Diencephalon (tissue), 1 donor: Measurements from ENCODE around the gene TC2N. TPM values are rescaled to one million over a fixed set of nuclear protein-coding genes. Genes with fewer than 3 reads are reported as not detected.

Experiments used
- total RNA-seq: library from RNA; depleted of rRNA; stranded (reverse); fragments of >200 nt; gene quantifications from one replicate; pipeline ENCODE4 v1.2.3, GENCODE V29; 2014

Gene TC2N
- total RNA-seq, result 25.1 TPM

DNA sequence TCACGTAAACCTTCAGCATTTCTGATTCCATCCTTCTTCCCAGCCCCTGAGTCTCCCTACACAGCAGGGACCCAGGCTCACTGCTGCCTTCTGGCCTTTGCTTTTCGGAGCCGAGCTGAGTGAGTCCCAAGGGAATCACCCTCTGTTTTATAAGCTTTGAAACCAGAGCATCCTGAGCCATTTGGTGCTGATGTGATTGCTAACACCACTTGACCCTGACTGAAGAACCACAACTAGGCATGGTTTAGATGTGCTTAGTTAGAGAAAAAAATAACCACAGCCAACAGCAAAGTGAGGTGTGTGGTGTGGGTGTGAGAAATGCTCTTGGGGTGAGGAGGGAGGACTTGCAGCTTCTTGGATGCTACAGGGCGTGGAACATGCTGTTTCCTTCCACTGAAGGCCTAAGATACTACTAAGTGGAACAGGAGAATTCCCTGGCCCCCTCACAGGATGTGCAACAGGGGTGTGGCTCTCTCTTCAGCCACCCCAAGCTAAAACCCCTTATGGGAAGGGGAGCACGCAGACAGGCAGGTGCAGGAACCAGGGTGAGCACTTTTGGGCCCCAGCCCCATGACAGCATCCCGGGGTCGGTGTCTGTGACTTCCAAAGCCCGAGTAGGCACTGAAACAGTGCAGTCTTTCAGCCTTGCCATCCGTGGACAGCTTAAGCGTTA is at the start of gene TC2N:
TSS of gene TC2N (minus strand) at position 221 of the 673 bp plus-strand sequence. CDS start 53,767 bp downstream, outside the sequence.

GRCh38 chr14:91731986-91732385 is 135.3 kb downstream of the TC2N start, which contains the start of gene CATSPERB:
Gene CATSPERB (minus strand): TSS chr14:91732086. CDS start chr14:91729479, 2,607 bp downstream.

Other genes with a start within 250 kb of the TC2N start
- gene CATSPERB, start 135.4 kb downstream of the TC2N start, total RNA-seq, result 3.5 TPM
- 10.1 TPM for gene FBLN5, start 80.2 kb upstream of the TC2N start, total RNA-seq
- 36.2 TPM for gene TRIP11, start 172.5 kb upstream of the TC2N start, total RNA-seq
- 34.6 TPM for gene ATXN3, start 239.0 kb upstream of the TC2N start, total RNA-seq